RWPE2 (cell line): ENCODE results near the gene ELOB.

Experiments used
- ATAC-seq: fragments of 200-7000 bp; cut with Tn5 transposase; 3 replicates; pipeline ENCODE4 v1.9.1; 2021; ENCODE audit warnings: low read depth
- DNase-seq: peaks from one replicate; pipeline ENCODE4 v3.0.0-alpha.2; 2020; ENCODE audit warnings: low spot score
- H3K27ac ChIP-seq: fragments of 450-650 bp; 2 replicates; pipeline ENCODE4 v1.5.1; 2017; ENCODE audit warnings: mild to moderate bottlenecking; ENCODE audit not compliant: poor library complexity, severe bottlenecking
- H3K27me3 ChIP-seq: fragments of 250-450 bp; sonication (Bioruptor Pico); 2 replicates; pipeline ENCODE4 v1.5.1; 2021; ENCODE audit warnings: mild to moderate bottlenecking, moderate library complexity; ENCODE audit not compliant: insufficient read depth, poor library complexity, severe bottlenecking
- H3K36me3 ChIP-seq: fragments of 250-450 bp; sonication (Bioruptor Pico); 2 replicates; pipeline ENCODE4 v1.5.1; 2020; ENCODE audit warnings: low read depth, mild to moderate bottlenecking, moderate library complexity
- H3K4me1 ChIP-seq: fragments of 250-450 bp; sonication (Bioruptor Pico); 2 replicates; pipeline ENCODE4 v1.5.1; 2021; ENCODE audit warnings: mild to moderate bottlenecking, moderate library complexity; ENCODE audit not compliant: insufficient read depth, poor library complexity, severe bottlenecking
- H3K4me3 ChIP-seq: fragments of 250-450 bp; sonication (Bioruptor Pico); 2 replicates; pipeline ENCODE4 v1.5.1; 2021; ENCODE audit warnings: mild to moderate bottlenecking, moderate library complexity; ENCODE audit not compliant: severe bottlenecking
- H3K9me3 ChIP-seq: fragments of 250-450 bp; sonication (Bioruptor Pico); 2 replicates; pipeline ENCODE4 v1.5.1; 2021; ENCODE audit warnings: mild to moderate bottlenecking, moderate library complexity; ENCODE audit not compliant: severe bottlenecking
- TF ChIP-seq, protein P1 (sequence below): fragments of 450-650 bp; IDR thresholded peaks from one replicate; pipeline ENCODE4 v1.5.1; 2017; ENCODE audit warnings: mild to moderate bottlenecking, moderate library complexity; ENCODE audit not compliant: poor library complexity, severe bottlenecking

The ELOB gene

GRCh38 chr16:2749936-2750335 is 27.1 kb downstream of the ELOB start:
- Histone ChIP-seq H3K27me3 (no peaks in the 10 kb centered on the region), H3K27ac (no peak overlapping the region), H3K36me3 (peaks cover 18% of the 10 kb centered on the region), H3K4me1 (peaks cover 15% of the 10 kb centered on the region), H3K4me3 (no peak overlapping the region), H3K9me3 (no peaks in the 10 kb centered on the region)
- TF ChIP-seq, protein P1, sequence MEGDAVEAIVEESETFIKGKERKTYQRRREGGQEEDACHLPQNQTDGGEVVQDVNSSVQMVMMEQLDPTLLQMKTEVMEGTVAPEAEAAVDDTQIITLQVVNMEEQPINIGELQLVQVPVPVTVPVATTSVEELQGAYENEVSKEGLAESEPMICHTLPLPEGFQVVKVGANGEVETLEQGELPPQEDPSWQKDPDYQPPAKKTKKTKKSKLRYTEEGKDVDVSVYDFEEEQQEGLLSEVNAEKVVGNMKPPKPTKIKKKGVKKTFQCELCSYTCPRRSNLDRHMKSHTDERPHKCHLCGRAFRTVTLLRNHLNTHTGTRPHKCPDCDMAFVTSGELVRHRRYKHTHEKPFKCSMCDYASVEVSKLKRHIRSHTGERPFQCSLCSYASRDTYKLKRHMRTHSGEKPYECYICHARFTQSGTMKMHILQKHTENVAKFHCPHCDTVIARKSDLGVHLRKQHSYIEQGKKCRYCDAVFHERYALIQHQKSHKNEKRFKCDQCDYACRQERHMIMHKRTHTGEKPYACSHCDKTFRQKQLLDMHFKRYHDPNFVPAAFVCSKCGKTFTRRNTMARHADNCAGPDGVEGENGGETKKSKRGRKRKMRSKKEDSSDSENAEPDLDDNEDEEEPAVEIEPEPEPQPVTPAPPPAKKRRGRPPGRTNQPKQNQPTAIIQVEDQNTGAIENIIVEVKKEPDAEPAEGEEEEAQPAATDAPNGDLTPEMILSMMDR = no peak
- ATAC-seq (no peak), DNase-seq (no peak)

GRCh38 chr16:2749476-2749875 is 27.6 kb downstream of the ELOB start:
- peaks cover 10% of the 10 kb centered on the region for H3K4me1 ChIP-seq
- H3K27me3 ChIP-seq = no peaks in the 10 kb centered on the region
- H3K27ac ChIP-seq = no peak overlapping the region
- DNase-seq = no peak
- no peaks in the 10 kb centered on the region for H3K9me3 ChIP-seq
- TF ChIP-seq, protein P1 = no peak
- peaks cover 13% of the 10 kb centered on the region for H3K36me3 ChIP-seq
- no peak for ATAC-seq
- no peak overlapping the region for H3K4me3 ChIP-seq

DNA sequence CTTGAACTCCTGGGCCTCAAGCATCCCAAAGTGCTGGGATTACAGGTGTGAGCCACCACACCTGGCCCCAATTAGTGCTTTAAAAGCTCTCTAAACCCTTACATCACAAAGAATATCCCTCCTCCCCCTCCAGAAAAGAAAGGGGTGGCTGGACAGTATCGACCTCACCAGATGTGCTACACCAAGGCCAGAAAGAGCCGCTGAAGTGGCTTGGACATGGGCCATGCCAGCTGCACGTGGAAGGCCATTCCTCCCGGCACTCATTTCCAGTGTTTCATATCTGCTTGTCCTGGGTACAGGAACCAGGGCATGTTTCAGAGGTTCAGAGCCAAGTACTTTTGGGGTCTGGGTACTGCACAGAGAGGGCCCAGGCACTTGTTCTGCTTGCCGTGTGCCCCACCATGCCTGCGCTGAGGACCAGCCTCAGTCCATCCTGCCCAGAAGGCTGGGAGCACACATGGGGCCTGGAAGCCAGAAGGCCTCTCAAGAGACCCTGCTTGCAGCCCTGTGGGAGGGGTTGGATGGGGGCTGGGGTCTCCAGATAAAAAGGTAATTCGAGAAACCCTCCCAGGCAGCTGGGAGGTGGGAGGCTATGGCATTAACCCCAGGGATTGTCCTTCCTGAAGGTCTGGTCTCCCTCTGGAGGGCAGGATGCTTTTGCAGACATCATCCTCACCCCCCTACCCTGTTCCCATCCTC is 28.2 kb downstream of the ELOB start:
- Histone ChIP-seq H3K27me3 (no peaks in the 10 kb centered on the region), H3K9me3 (no peaks in the 10 kb centered on the region)
- ATAC-seq = no peak

DNA sequence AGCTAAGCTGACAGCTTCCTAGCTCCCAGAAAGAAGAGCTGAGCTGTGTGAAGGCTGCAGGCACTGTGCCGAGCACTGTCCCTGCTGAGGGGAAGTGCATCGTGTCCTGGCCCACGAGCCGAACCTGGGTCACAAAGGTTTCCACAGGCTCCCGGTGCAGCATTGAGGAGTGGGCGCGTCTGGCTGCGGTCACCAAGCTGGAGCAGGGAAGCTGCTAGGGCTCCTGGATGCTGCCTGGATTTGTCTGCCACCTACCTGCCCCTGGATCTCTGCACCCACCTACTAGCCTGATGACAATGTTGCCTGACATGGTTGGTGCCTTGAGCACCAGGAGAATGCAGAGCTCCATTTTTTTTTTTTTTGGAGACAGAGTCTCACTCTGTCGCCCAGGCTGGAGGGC is 31.1 kb downstream of the ELOB start:
- Histone ChIP-seq H3K36me3 (no peaks in the 10 kb centered on the region), H3K27ac (no peak overlapping the region), H3K9me3 (no peaks in the 10 kb centered on the region), H3K4me1 (no peaks in the 10 kb centered on the region), H3K27me3 (no peaks in the 10 kb centered on the region), H3K4me3 (no peak overlapping the region)
- TF ChIP-seq, protein P1 = no peak
- no peak for ATAC-seq
- DNase-seq = no peak

More for the DNA sequence above, 28.2 kb downstream of the ELOB start:
- Histone ChIP-seq H3K4me1 (peaks cover 8% of the 10 kb centered on the region), H3K4me3 (no peak overlapping the region), H3K36me3 (peaks cover 7% of the 10 kb centered on the region), H3K27ac (no peak overlapping the region)
- TF ChIP-seq, protein P1 = no peak
- DNase-seq = no peak
